GM12801 (cell line): ENCODE measurements around the gene NDUFS3.

Source experiments
- TF ChIP-seq, protein P1 (sequence below): IDR thresholded peaks from one replicate; pipeline ENCODE4 v1.5.1; 2011; ENCODE audit warnings: control low read depth; ENCODE audit not compliant: insufficient read length; ENCODE audit errors: extremely low read depth

NDUFS3 gene

DNA sequence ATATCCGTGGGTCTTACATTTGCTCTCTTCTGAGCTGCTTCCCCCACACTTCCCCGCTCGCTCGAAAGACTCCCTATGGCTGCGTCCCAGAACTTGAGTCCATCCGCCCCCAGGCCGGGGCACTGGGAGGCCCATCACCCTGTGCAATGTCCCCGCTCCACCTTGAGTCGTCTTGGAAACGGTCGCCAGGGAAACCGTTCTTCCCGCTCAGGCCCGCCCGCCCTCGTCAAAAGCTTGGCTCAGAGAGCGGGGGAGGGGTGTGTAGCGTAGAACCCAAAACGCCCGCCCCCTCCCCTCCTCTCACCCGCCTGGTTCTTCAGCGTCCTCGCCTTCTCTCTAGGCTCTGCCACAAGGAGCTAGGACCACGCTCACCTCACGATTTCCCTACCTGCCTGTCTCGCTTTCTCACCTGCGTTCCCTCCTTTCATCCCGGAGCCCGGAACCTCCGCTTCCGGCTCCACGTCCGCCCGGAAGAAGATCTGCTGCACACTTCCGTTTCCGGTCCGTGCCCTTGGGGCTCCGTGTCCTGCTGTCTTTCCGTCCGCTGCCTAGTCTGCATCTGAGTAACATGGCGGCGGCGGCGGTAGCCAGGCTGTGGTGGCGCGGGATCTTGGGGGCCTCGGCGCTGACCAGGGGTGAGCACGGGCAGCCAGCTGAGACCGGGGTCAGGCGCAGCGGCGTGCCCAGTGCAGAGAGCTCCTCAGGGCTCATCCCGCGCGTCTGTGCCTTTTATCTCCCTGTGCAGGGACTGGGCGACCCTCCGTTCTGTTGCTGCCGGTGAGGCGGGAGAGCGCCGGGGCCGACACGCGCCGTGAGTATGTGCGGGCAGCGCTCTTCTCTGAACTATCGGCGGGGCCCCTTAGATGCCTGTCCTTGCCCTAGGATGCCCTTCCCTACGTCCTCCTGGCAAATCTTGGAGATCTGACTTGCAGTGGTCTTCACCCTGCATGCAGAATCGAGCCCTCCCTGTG is at the start of gene NDUFS3, which contains the start of gene KBTBD4:
Gene NDUFS3, plus strand, starts transcription at position 551 of the 971 bp plus-strand sequence. Its CDS starts 18 bp downstream, at position 569.
Gene KBTBD4, minus strand, starts transcription at position 447 of the 971 bp plus-strand sequence. Its CDS starts 19 bp downstream, at position 428.
- TF ChIP-seq, protein P1, sequence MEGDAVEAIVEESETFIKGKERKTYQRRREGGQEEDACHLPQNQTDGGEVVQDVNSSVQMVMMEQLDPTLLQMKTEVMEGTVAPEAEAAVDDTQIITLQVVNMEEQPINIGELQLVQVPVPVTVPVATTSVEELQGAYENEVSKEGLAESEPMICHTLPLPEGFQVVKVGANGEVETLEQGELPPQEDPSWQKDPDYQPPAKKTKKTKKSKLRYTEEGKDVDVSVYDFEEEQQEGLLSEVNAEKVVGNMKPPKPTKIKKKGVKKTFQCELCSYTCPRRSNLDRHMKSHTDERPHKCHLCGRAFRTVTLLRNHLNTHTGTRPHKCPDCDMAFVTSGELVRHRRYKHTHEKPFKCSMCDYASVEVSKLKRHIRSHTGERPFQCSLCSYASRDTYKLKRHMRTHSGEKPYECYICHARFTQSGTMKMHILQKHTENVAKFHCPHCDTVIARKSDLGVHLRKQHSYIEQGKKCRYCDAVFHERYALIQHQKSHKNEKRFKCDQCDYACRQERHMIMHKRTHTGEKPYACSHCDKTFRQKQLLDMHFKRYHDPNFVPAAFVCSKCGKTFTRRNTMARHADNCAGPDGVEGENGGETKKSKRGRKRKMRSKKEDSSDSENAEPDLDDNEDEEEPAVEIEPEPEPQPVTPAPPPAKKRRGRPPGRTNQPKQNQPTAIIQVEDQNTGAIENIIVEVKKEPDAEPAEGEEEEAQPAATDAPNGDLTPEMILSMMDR, result no peak

DNA sequence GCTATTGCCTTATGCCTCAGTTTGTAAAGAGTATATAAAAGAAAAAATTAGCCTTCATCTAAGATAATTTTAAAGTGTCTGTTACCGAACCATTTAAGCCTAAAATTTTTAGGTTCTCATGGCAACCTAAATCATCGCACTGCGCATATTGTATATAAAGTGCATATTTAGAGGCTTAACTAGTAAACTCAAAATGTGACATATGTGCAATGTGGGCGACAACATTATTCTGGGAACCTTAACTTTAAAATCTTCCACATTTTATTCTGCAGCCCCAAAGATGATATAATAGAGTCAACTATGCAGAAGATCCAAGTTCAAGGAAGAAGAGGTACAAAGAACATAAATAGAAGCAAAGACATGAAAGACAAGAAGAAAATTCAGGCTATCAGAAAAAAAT is 48.9 kb upstream of the NDUFS3 start:
- TF ChIP-seq, protein P1, result no peak

DNA sequence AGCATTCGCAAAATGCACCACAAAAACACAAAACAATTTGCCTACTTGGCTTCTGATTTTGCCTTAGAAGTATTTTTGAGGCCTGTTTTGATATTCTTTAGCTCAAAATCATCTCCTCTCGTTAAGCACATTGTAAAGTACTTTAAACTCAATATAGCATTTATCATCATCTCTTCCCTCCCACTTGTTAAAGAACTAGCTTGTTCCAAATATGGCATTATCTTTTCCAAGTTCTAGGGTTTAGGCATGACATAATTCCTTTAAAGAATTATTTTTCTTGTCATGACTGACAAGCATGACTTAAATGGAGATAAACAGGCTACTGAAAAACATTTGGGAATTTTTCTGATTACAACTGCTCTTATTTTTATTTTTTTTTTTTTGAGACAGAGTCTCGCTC is 47.2 kb upstream of the NDUFS3 start:
- TF ChIP-seq, protein P1, result no peak

DNA sequence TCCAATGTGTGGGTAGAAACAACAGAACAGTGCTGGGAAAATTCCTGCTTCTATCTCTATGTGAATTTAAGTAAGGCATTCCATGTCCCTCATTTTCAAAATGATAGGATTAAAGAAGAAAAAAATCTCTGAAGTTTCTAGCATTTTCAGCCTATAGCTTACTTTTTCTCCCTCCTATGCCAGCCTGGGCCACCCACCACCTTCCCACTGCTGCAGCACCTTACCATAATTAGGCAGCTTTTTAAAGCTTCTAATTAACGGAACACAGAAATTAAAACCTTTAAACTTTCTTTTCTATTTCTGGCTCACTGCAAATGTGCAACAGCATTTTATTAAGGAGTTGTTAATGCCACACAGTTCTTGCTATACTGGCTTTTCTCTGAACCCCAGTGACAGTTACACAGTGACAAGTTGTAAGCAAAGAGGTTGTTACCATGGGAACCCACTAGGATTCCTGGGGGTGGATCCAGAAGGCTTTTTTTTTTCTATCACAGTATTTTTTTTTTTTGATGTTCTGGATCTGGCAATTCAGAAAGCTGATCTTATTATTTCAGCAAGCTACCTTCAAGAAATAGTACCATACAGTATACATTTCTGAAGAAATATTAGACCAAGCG is 46.2 kb upstream of the NDUFS3 start:
- TF ChIP-seq, protein P1, result no peak

DNA sequence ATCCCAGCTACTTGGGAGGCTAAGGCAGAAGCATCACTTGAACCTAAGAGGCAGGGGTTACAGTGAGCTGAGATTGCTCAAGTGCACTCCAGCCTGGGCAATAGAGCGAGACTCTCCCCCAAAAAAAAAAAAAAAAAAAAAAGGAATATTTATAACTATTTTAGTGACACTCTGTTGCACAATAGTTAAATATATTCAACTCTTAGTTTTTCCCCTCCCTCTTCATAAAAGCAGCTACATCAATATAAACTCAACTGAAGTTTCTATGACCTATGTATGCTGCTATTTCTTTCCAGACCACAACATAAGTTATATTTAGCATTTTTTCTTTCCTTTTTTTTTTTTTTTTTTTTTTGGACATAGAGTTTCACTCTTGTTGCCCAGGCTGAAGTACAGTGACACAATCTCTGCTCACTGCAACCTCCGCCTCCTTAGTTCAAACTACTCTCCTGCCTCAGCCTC is 45.2 kb upstream of the NDUFS3 start:
- TF ChIP-seq, protein P1, result no peak

DNA sequence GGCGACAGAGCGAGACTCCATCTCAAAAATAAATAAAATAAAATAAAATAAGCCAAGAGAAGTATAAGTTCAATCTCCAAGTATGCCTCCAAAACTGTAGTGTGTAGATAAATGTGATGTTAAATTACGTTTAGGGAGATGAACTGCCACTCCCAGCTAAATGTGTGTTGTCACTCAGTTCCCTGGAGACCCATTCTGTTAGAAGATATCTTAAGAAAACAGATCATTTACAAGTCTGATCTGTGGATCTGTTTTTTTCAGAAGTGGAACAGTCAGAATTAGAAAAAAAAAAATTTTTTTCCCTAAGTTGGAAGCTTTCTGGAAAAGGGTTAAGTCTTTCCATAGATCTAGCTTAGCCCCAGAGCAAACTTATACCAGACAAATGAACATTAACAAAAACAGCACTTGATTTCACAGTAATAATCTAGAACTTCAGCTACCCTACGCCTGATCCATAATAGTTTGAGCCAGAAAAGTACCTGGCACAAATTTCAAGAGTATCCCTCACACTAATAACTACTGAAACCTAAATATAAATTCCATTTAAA is 44.1 kb upstream of the NDUFS3 start:
- TF ChIP-seq, protein P1, result no peak

DNA sequence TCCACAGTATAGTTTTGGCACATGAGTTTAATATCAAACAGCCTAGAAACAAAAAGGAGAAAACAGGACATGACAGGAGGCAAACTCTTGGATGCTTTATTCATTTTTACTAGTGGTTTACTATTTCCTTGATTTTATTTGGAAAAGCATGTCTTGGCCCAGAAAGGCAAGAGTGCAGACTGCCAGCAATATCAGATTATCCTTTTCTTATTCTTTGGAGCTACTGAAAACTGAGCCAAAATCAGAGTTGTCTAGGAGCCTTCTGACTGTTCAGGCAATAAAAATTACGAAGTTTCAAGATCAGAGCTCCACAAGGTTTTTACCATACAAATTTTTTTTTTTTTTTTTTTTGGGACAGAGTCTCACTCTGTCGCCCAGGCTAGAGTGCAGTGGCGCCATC is 42.0 kb upstream of the NDUFS3 start:
- TF ChIP-seq, protein P1, result no peak
